HG03460 (cell line): ENCODE measurements around the gene RND1.
"Not testable (repeated sequence)": the region's sequence is repeated elsewhere in the genome, so short reads cannot be mapped to it uniquely, and the experiment has no call there.

Experiments used
- ATAC-seq: cut with Tn5 transposase; IDR thresholded peaks from one replicate; pipeline ENCODE4 v1.9.1; 2021; ENCODE audit not compliant: unreplicated experiment

RND1 gene

GRCh38 chr12:48869191-48869590 lies 3.5 kb upstream of the RND1 start:
- no peak for ATAC-seq

- no peak for ATAC-seq
Measured at GRCh38 chr12:48868451-48868850, 2.8 kb upstream of the RND1 start.

- peak; percentile 45 for ATAC-seq
Measured at GRCh38 chr12:48866052-48866711, 512 bp upstream of the RND1 start.

- no peak for ATAC-seq
Measured at GRCh38 chr12:48863291-48863690, 2.4 kb downstream of the RND1 start.

- ATAC-seq: no peak
Measured at GRCh38 chr12:48862760-48863159, 2.9 kb downstream of the RND1 start.

- no peak for ATAC-seq
Measured at GRCh38 chr12:48861111-48861510, 4.6 kb downstream of the RND1 start.

GRCh38 chr12:48860236-48860635 lies 5.4 kb downstream of the RND1 start:
- not testable (repeated sequence) for ATAC-seq

- ATAC-seq: no peak
Measured at GRCh38 chr12:48859607-48860006, 6.1 kb downstream of the RND1 start.

- ATAC-seq: no peak
Measured at GRCh38 chr12:48858043-48858442, 7.6 kb downstream of the RND1 start.

GRCh38 chr12:48857278-48857994 lies 8.2 kb downstream of the RND1 start:
- ATAC-seq: no peak

- no peak for ATAC-seq
Measured at GRCh38 chr12:48856379-48856778, 9.3 kb downstream of the RND1 start.

- ATAC-seq: not testable (repeated sequence)
Measured at GRCh38 chr12:48854932-48855331, 10.7 kb downstream of the RND1 start.

- ATAC-seq: no peak
Measured at GRCh38 chr12:48854488-48854887, 11.2 kb downstream of the RND1 start.

GRCh38 chr12:48852734-48853688 lies 12.7 kb downstream of the RND1 start:
- ATAC-seq: peak; percentile 41

- ATAC-seq: peak; percentile 91
Measured at GRCh38 chr12:48851883-48852733, 13.6 kb downstream of the RND1 start, which contains the start of gene DDX23. Gene DDX23 (minus strand): TSS chr12:48852163. CDS start chr12:48845782, 6,381 bp downstream.

GRCh38 chr12:48842021-48842420 lies 23.6 kb downstream of the RND1 start:
- not testable (repeated sequence) for ATAC-seq

- ATAC-seq: no peak
Measured at GRCh38 chr12:48838048-48838447, 27.6 kb downstream of the RND1 start.

- no peak for ATAC-seq
Measured at GRCh38 chr12:48832321-48833060, 33.2 kb downstream of the RND1 start.

GRCh38 chr12:48831257-48831656 lies 34.4 kb downstream of the RND1 start:
- no peak for ATAC-seq
